ENCODE data around the gene HOXB5.

HOXB5 gene

DNA sequence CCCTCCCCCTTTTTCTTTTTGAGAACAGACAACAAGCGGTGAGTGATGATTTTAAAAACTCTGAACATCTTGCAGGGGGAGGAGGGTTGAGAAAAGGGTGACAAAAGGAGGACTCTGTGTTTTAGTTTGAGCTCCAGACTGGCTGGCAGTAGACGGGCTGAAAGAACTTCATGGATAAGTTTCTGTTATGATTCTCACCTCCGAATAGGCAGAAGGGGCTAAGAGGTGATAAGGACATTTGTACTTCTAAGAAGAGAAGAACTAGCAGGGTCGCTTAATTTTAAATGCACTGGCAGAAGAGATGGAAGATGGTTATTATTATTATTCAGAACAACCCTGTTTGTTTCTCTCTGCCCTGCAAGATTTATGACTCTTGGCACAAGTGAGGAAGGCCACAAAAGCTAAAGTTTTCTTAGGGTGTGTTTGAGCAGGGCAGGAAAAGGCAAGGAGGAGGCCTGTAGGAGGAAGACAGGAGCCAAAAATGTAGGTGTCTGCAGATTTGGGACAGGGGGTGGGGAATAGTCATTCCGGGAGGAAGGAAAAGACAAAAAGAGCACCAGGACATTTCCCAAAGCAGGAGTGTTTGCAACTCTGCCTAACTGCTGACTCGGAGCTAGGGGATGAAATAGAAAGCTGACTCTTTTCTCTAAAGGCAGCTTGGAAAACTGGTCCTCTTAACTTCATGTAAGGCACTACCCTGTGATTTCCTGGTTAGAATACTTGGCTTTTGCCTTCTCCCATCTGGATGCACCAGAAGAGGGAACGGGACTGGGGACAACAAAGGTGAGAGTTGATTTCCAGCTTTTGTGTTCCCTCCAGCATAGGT is 36.8 kb downstream of the HOXB5 start:
- DNase-seq: no peak

DNA sequence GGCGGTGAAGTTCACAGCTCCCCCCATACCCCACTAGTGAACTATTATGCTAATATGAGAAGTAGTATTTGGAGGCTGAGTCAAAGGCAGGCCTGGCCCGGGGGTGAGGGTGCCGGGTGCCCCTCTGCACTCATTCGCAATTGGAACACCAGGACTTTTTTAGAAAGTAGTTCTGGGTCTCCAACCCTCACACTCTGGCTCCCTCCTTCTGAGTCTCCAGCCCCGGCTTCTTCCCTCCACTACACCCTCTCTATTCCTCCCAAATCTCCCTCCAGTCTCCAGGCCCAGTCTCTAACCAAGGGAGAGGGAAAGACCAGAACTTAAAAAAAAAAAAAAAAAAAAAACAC is 37.4 kb downstream of the HOXB5 start:
- no peak for DNase-seq

DNA sequence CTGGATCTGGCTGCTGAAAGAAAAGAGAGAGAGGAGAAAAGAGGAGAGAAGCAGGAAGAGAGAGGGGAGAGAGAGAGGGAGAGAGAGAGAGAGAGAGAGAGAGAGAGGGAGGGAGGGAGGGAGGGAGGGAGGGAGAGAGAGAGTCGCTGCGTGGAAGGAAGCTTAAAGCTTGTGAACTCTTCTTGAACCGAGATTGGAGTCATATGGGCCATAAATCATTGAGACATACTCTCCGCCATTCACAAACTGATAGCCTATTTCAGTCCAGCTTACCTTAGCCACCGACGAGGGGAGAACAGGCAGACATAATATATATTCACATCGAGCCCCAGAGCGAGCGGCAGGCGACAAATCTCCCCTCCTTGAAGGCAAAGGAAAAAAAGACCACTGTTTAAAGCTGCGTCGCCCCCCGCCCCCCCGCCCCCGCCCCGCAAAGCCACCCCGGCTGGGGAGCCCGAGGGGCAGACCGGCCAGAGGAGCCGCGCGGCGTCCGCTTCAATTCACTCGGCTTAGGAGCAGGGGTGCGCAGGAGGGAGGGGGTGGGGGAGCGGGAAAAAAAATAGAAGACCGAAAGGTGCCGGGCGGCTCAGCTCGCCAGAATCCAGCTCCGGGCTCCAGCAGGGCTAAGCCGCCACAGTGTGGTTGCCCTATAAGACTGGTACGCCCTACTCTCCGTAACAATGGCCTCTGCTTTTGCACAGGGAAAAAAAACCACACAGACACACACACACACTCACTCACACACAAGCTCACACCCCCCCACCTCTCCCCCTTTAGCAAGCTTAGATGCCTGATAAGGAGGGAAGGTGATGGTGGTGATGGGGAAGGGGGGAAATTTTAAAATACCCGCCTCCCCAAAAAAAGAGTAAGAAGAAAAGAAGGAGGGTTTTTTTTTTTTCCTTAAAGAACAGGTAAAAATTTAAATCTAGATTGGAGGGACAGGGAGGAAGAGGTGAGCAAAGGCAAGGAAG is 38.0 kb downstream of the HOXB5 start:
- no peak for DNase-seq

DNA sequence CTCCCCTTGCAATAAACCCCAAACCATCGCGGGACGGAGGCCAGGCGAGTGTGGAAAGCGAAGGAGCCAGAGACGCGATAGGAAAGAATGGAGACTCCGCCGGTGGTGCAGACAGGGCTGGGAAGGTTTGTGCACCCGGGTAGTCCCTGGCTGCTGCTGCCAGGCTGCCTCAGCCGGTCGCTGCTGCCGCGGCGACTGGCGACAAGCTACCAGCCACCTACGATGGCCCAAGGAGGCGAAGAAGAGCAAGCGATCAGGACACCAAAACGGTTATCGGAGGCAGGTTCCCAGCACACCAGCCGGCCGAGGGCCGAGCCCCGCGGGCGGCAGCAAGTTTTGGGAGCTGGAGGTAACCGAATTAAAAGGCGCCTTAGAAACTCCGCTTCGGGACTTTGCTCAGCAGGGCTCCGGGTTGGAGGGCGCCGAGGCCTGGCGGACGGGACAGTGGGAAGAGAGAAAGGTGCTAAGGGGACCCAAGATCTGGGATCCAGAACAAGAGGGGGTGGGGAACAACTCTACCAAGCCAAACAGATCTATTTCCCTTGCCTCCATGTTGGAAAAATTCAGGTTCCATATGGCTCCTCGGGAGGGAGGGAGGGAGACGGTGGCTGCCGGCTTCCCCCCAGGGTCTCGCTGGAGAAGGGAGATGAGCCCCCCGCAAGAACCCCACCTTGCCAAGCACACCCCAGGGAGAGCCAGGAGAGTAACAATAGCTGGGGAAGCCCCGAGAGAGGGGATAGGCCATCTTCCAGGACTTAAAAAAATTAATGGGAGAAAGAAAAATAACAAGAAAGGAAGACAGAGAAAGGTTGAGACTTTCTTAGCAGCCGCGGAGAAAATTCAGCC is 38.9 kb downstream of the HOXB5 start:
- no peak for DNase-seq

DNA sequence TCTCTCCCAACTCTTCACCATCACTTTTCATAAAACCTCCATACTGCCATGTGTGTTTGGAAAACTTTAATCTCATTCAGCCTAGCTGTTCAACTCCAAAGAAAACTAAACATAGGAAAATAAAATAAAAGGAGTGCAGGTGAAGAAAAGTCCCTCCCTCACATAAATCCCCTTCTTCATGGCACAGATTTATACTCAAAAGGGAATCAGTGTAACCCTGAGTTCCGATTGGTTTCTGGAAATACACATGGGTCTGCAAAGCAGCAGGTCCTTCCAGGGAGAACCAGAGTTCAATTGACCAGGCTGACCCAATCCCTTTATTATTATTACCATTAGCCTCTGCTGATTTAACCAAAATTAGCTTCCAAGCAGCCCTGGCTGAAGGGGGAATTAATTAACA is 39.8 kb downstream of the HOXB5 start:
- DNase-seq: no peak

DNA sequence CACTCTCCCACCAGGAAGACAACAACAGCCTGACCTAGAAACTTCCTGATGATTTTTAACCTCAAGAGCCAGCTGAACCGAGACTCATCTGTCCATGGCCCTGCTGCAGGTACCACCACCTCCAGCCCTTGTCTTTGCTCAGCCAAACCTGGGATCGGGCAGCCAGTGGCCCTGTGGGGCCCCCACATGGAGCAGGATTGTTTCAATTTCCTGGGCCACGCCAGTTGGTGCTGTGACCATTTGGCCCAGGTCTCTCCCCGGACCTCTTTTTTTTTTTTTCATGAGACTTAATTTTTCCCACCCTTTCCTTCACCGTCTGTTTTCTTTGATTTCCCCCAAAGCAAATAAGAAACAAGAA is 40.4 kb downstream of the HOXB5 start:
- no peak for DNase-seq

DNA sequence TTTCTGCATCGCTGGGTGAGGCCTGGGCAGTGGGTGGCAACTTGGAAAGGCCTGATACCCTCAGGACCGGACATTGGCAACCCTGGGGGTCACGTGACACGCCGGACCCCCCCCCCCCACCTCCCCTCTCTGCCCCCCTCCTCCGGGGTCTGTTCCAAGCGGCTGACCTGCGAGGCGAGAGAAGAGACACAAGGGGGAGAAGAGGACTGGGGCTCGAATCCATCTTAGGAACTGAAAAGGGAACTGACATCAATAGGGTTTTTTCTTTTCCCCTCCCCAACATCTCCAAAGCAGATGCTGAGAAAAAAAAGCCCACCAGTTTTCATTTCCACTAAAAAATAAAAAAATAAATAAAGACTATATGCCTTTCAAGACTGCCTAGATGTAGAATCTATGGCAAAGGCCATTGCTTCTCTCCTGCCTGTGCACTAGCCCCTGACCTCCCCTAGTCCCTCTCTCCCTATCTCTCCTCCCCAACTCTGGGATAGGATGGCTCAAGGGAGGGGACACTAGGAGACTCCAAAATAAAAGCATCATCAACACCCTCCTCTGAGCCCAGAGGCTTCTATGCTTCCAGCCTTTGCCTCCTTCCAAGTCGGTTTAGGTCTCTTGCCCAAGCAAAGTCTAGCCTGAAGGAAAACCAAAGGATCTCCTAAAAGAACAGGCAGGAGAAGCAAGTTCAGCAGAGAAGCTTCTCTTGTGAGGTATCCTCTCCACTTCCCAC is 41.0 kb downstream of the HOXB5 start:
- no peak for DNase-seq

DNA sequence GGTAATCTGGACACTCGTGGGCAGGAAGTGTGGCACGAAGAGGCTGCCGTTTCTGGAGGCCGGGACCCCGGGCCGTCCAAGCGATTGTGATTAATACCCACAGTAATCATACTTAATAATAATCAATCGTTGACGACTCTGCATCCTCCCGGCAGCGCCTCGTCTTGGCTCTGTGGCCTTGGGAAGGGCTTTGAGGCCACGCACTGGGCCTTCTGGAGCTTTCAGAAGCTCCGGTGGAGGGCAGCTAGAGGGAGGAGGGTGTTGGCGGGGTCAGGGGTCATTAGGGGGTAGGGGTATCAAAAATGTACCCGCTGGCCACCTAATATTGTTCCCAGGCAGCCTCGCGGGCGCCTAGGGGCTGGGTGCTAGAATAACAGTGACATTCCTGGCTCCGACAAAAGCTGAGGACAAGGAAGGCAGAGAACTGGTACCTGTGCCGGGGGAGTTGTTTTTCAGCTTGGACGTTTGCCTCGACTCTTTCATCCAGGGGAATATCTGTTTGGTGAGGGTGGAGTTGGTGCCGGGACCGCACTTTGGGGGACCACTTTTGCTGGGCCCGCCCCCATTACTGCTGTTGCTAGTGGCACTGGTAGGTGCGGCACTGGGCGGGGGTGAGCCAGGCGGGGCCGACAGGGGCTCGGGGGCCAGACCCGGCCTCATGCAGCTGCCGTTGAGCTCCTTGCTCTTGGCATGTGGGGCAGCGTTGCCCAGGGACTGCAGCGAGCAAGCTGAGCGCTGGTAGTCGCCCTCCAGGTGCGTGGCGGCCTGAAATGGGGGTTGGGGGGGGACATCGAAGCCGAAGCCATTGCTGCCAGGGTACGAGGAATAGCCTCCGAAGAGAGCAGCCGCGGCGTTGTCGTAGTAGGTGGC is 41.7 kb downstream of the HOXB5 start:
- DNase-seq: no peak

DNA sequence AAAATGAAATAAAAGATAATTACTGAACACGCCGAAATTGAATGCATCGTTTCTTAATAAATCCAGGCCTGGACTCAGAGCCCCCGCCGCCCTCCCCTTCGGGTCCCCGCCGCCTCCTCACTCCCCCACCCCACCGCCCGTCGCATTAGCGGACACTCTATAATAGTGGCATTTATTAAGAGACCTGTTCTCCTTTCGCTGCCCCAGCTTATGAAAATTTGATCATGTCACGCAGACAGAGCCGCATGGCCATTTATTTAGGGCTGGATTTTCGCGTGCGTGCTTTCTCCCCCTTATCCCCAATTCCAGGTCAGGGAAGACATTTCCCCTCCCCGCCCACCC is 42.4 kb downstream of the HOXB5 start:
- no peak for DNase-seq

DNA sequence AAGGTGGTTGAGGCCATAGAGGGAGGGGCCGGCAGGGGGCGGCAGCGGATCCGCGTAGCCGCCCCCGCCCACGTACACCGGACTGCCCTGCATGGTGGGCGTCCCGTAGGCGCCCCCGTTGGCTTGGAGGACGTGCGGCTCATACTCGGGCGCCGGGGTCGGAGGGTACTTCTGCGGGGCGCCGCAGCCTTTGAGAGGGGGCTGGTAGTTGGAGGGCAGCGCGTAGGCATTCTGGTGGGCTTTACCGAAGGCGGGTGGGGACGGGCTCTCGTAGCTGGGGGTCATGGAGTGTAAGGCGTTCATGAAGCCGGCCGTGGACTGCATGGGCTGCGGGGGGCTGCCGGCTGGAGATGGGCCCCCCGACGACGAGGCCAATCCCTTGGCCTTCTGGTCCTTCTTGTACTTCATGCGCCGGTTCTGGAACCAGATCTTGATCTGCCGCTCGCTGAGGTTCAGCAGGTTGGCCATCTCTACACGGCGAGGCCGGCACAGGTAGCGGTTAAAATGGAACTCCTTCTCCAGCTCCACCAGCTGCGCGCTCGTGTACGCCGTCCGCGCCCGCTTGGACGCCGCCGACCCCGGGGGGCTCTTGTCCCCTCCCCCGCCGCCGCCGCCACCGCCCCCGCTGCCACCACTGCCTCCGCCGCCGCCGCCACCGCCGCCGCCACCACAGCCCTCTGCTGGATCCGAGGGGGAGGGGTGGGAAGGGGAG is 42.9 kb downstream of the HOXB5 start:
- no peak for DNase-seq

DNA sequence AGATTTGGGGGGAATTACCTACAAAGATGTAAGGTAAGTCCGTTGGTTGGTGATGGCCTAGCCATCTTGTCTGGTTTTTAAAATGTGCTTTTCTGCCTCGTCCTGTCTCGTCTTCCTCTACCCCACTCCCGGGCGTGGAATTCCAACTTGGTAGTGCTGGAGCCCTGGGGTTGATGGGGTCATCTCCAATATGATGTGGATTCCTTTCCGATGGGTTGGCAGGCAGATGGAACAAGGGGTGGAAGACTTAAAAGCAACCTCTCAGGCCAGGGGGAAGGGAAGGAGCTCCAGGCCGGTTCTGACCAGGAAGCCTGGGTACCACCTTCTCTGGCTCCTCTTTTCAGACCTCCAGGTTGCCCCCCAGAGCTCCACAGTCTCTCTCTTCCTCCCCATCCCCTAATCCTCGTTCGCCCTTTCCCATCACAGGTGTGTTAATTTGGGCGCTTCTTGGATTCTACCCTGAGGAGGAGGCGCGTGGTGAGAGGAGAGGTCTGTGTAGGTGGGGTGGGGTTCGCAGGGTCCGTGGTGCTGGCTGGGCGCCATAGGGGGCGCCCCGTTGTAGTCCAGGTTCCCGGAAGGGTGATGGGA is 43.6 kb downstream of the HOXB5 start:
- DNase-seq: no peak

DNA sequence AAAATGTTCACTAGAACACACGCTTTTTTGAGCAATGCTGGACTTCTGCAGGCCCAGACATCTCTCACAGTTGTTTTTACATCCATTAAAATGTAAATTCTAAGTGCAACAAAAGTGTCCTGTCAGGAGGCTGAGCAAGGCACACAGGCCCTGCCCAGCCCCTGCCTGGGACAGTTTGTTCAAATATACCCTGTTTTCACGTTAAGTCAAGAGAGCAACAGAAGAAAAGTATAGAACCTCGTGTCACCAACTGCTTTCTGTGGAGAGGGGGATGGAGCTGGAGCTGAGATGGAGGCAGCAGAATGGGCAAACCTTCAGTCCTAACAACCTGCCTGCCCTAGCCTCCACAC is 44.3 kb downstream of the HOXB5 start:
- no peak for DNase-seq

DNA sequence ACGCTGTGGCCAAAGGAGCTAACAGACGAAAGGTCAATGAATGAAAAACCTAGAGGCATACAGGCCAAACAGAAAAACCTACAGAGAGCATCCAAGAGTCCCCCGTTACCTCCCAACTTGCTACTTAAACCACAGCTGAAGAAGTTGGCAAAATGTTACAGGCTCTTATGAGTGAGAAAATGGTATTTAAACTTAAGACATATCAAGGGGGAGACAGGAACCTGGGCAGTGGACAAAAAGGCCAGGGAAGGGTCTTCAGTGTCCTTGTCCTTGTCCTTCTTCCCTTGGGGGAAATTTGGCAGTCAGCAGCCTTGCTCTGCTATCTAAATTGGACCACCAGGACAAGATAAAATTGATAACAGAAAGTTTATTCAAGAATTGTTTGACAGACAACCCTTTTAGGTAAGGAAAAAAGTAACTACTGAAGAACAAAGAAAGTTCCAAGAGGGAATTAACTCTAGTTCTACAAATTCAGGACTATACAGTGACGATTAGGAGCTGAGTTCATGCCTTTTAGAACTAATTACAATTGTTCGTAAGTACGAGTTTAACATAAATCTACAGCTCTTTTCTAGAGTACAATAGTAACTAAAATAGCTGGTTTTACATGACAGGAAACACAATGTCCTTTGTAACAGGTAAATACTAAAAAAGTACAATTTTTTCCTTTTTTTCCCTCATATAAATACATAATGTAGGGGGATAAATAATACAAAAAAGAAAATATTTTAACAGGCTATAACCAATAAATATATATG is 44.9 kb downstream of the HOXB5 start:
- no peak for DNase-seq

DNA sequence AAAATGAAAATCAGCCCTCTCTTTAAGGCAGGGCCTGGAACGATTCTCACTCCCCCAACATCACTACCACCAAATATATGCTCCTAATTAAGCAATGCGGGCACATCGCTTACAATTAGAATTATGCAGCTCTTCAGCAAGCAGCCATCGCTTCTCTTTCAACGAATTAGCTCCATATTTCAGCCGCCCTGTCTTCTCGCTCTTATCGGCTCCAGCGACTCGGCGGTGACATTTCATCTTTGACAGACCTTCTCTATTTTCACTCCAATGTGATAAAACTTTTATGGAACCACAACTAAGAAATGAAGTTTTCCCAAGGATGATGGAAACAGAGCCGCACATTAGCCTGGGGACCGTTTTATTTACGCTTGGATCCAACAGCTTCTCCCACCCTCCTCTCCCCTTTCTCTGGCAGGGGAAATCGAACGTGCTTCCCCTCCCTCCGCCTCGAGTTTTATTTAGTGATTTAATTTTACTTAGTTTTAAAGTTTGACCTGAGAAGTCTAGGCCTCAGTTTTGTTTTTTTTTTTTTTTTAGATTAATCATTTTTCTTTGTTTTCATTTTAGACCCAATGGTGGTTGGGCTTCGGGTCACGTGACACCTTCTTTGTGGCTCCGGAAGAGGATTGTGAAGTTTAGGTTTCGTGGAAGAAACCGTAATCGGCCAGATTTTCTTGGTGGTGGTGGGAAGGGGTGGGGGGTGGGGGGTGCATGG is 45.6 kb downstream of the HOXB5 start:
- no peak for DNase-seq

DNA sequence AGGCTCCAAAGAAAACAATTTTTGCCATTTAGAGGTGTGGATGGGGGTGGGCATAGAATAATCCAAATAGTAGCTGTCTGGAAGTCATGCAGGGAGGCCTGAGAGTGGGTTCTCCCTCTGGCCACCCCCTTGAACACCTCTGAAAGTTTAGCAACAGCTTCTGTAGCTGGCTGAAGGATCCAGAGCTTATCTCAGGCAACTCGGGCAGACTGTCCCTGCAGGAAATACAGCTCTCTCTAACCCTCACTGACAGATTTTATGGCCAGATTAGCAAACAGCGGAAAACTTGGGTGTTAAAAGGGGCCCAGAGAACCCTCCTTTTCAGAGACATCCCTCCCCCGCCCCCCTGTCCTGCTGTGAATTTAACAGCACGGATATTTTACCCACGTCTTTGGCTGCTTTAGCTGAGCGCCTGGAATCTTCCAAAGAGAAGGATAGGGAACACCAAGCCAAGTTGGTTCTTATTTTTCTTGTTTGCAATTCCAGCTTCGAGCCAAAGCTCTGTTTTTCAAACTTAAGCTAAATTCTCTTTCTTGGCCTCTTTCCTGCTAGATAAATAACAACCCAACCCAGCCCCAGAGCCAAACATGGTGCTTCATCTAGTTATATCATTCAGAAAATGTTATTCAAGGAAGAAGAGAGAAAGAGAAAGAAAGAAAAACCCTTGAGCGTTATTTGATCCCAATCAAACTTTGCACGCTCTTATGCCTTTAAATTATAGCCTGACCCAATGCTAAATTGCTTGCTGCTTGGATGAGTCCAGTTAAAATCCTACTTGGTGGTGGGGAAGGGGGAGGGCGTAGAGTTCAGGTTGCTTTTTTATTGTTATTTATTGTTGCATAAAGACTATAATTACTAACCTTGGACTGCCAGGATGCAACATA is 46.4 kb downstream of the HOXB5 start:
- DNase-seq: no peak

DNA sequence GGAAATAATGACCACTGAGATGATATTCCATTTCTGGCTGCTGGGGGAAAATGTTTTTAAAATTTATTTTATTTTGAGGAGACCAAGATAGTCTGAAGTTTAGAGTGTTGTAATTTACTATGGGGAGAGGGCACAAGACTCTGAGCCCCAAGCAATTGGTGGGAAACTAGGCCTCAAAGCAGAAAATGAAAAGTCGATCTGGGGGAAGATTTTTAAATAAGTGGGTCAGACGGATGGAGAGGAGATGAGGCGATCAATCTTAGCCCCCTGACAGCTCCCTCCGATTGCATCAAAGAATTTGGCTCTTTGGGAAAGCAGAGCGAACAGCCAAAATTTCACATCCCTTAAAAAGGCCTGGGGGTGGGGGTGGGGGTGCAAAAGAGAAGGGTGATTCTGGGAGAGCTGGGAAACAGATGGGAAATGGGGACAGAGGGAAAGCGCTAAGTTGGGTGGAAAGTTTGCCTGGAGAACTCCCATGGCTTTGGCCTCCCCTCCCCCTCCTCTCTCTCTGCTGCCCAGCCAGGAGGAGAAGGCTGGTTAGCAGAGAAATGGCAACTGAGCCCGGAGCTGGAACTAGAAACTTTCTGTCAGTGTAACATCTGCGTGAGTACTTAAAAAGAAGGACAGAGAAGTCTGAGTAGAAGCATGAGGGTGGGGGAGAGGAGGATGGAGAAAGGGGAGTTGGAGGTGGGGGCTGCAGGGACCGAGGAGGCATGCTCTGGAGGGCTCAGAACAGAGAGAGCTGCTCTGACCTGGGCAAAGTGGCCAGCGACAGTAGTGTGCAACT is 47.2 kb downstream of the HOXB5 start:
- DNase-seq: no peak

DNA sequence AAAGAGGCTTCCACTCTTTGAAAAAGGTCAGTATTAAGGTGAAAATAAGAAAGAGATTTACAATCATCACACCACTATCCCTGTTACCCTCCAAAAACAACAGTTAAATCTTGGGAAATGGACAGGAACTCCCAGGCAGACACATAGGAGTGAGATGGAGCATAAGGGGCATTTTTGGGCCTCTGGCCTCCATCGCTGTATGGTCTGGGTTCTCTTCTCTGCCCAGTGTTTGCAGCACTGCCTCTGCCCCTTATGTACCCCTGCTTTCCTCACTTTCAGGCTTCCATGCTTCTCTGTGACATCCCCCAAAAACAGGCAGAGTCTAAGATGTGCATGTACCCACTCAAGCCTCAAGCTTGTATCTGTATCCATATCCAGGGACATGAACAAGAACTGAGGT is 48.0 kb downstream of the HOXB5 start:
- DNase-seq: no peak
